SK-N-SH treated with all-trans-retinoic acid at 6 μM for 48 hours (cell line): ENCODE data around the gene TRIP6.

Experiments
- ARNTL ChIP-seq: fragments of 450-650 bp; formaldehyde crosslinking; IDR thresholded peaks from 2 replicates; pipeline ENCODE4 v1.5.0; 2020; ENCODE audit warnings: low read depth, mild to moderate bottlenecking, moderate library complexity, borderline replicate concordance
- CREB5 ChIP-seq: fragments of 250-450 bp; sonication (Bioruptor Pico); IDR thresholded peaks from 2 replicates; pipeline ENCODE4 v1.5.1; 2020; ENCODE audit warnings: low read depth, mild to moderate bottlenecking, moderate library complexity
- CSRNP3 ChIP-seq: fragments of 250-450 bp; sonication (Bioruptor Pico); IDR thresholded peaks from 2 replicates; pipeline ENCODE4 v1.5.1; 2021; ENCODE audit warnings: mild to moderate bottlenecking, moderate library complexity
- ESRRG ChIP-seq: fragments of 250-450 bp; sonication (Bioruptor Pico); IDR thresholded peaks from 2 replicates; pipeline ENCODE4 v1.6.1; 2021; ENCODE audit warnings: mild to moderate bottlenecking
- ISL1 ChIP-seq: fragments of 250-450 bp; sonication (Bioruptor Pico); IDR thresholded peaks from 2 replicates; pipeline ENCODE4 v2.1.2; 2022; ENCODE audit warnings: mild to moderate bottlenecking, moderate library complexity
- OSR1 ChIP-seq: fragments of 250-450 bp; sonication (Bioruptor Pico); IDR thresholded peaks from 2 replicates; pipeline ENCODE4 v1.8.0; 2022; ENCODE audit warnings: moderate library complexity, mild to moderate bottlenecking, inconsistent platforms
- TCF4 ChIP-seq: fragments of 250-450 bp; sonication (Bioruptor Pico); IDR thresholded peaks from 2 replicates; pipeline ENCODE4 v1.8.0; 2021; ENCODE audit warnings: mild to moderate bottlenecking, moderate library complexity, borderline replicate concordance
- TSHZ2 ChIP-seq: fragments of 250-450 bp; sonication (Bioruptor Pico); IDR thresholded peaks from 2 replicates; pipeline ENCODE4 v1.5.0; 2020; ENCODE audit warnings: mild to moderate bottlenecking, moderate library complexity
- ZC3H10 ChIP-seq: fragments of 250-450 bp; sonication (Bioruptor Pico); IDR thresholded peaks from 2 replicates; pipeline ENCODE4 v1.5.1; 2021; ENCODE audit warnings: mild to moderate bottlenecking, moderate library complexity
- ZFP3 ChIP-seq: fragments of 250-450 bp; sonication (Bioruptor Pico); IDR thresholded peaks from 2 replicates; pipeline ENCODE4 v1.5.0; 2020; ENCODE audit warnings: mild to moderate bottlenecking, moderate library complexity
- ZFP30 ChIP-seq: fragments of 450-650 bp; formaldehyde crosslinking; IDR thresholded peaks from 2 replicates; pipeline ENCODE4 v1.5.0; 2022; ENCODE audit warnings: mild to moderate bottlenecking, moderate library complexity
- ZNF70 ChIP-seq: fragments of 450-650 bp; formaldehyde crosslinking; IDR thresholded peaks from 2 replicates; pipeline ENCODE4 v1.5.0; 2020; ENCODE audit warnings: mild to moderate bottlenecking, moderate library complexity
- TF ChIP-seq, protein P1 (sequence below): fragments of 250-450 bp; sonication (Bioruptor Pico); IDR thresholded peaks from 2 replicates; pipeline ENCODE4 v1.8.0; 2020; ENCODE audit warnings: mild to moderate bottlenecking, moderate library complexity, borderline replicate concordance

GRCh38 chr7:100900978-100901377, 33.8 kb downstream of the TRIP6 start:
- no peak for TF ChIP-seq ARNTL (CRISPR knock-in tag)
- TF ChIP-seq OSR1 (CRISPR knock-in tag), result no peak
- TF ChIP-seq, protein P1, sequence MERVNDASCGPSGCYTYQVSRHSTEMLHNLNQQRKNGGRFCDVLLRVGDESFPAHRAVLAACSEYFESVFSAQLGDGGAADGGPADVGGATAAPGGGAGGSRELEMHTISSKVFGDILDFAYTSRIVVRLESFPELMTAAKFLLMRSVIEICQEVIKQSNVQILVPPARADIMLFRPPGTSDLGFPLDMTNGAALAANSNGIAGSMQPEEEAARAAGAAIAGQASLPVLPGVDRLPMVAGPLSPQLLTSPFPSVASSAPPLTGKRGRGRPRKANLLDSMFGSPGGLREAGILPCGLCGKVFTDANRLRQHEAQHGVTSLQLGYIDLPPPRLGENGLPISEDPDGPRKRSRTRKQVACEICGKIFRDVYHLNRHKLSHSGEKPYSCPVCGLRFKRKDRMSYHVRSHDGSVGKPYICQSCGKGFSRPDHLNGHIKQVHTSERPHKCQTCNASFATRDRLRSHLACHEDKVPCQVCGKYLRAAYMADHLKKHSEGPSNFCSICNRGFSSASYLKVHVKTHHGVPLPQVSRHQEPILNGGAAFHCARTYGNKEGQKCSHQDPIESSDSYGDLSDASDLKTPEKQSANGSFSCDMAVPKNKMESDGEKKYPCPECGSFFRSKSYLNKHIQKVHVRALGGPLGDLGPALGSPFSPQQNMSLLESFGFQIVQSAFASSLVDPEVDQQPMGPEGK (CRISPR knock-in tag), result no peak
- no peak for TF ChIP-seq CREB5 (CRISPR knock-in tag)
- no peak for TF ChIP-seq ZNF70 (CRISPR knock-in tag)
- no peak for TF ChIP-seq TCF4
- TF ChIP-seq TSHZ2 (CRISPR knock-in tag), result no peak
- no peak for TF ChIP-seq CSRNP3 (CRISPR knock-in tag)
- TF ChIP-seq ZC3H10 (CRISPR knock-in tag), result no peak
- no peak for TF ChIP-seq ESRRG
- no peak for TF ChIP-seq ZFP3 (CRISPR knock-in tag)
- TF ChIP-seq ZFP30, result no peak
- TF ChIP-seq ISL1 (CRISPR knock-in tag), result no peak
